Neural progenitor cell (in vitro differentiated cells): ENCODE data around the gene CD300LB.

ENCODE experiments used
- EZH2phosphoT487 ChIP-seq: fragments of 200-600 bp; sonication (generic); IDR thresholded peaks from 2 replicates; pipeline ENCODE4 v1.6.1; 2017; ENCODE audit warnings: antibody characterized with exemption
- TF ChIP-seq, protein P1 (sequence below): fragments of 200-600 bp; sonication (generic); IDR thresholded peaks from 2 replicates; pipeline ENCODE4 v1.5.1; 2017; ENCODE audit warnings: antibody characterized with exemption, mild to moderate bottlenecking

- TF ChIP-seq, protein P1, sequence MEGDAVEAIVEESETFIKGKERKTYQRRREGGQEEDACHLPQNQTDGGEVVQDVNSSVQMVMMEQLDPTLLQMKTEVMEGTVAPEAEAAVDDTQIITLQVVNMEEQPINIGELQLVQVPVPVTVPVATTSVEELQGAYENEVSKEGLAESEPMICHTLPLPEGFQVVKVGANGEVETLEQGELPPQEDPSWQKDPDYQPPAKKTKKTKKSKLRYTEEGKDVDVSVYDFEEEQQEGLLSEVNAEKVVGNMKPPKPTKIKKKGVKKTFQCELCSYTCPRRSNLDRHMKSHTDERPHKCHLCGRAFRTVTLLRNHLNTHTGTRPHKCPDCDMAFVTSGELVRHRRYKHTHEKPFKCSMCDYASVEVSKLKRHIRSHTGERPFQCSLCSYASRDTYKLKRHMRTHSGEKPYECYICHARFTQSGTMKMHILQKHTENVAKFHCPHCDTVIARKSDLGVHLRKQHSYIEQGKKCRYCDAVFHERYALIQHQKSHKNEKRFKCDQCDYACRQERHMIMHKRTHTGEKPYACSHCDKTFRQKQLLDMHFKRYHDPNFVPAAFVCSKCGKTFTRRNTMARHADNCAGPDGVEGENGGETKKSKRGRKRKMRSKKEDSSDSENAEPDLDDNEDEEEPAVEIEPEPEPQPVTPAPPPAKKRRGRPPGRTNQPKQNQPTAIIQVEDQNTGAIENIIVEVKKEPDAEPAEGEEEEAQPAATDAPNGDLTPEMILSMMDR: no peak
- no peak for TF ChIP-seq EZH2phosphoT487
Measured at GRCh38 chr17:74491626-74492025, 39.6 kb downstream of the CD300LB start.
